Amniotic stem cell (primary cell): ENCODE data around the gene RADIL.

Source experiments
- DNase-seq: peaks from one replicate; lab custom pipeline; 2025; lab: John Stamatoyannopoulos, UW

The RADIL gene

DNA sequence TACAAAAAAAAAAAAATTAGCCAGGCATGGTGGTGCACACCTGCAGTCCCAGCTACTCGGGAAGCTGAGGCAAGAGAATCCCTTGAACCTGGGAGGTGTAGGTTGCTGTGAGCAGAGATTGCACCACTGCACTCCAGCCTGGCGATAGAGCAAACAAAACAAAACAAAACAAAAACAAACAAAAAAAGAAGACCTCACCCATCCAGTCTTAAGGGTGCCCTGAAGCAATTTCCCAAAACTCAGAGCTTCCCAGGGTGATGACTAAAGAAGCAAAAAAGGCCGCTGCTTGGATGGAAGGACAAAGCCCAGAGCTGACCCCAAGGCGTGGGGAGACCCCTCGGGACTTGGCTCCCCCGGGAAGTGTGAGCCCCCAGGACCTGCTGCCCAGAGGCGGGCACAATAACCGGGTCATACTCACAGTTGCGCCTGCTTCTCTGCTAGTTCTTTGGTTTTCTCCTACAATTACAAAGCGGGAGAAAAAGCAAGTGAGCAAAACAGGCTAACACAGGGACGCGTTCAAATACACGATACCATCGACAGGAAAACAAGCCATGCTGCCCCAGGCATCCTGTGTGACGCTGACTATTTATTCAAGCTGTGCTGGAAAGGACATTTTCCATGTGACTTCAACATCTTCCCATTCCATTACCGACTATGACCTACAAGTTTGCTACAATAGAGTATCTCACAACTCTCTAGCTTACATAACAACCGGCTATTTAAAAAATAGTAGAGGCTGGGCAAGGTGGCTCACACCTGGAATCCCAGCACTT, 51.6 kb downstream of the RADIL start:
- DNase-seq: no peak

DNA sequence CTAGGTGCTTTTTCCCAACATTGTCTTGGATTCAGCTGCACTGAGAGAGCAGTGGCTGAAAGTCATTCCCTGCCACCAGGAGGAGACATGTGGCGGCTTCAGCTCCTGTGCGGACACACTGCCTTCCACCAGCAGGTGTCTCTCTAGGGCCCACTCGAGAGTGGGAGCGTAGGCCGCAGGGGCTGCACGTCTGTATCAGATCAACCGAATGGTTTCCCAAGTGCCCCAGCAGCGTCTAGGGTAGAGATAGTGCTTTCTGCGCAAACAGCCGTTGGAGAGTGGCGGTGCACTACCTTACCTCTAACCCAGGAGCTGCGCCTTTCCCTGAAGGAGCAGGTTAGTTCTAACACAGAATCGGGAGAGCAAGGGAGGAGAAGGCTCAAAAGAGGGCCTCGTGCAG, 53.3 kb downstream of the RADIL start:
- DNase-seq: no peak

DNA sequence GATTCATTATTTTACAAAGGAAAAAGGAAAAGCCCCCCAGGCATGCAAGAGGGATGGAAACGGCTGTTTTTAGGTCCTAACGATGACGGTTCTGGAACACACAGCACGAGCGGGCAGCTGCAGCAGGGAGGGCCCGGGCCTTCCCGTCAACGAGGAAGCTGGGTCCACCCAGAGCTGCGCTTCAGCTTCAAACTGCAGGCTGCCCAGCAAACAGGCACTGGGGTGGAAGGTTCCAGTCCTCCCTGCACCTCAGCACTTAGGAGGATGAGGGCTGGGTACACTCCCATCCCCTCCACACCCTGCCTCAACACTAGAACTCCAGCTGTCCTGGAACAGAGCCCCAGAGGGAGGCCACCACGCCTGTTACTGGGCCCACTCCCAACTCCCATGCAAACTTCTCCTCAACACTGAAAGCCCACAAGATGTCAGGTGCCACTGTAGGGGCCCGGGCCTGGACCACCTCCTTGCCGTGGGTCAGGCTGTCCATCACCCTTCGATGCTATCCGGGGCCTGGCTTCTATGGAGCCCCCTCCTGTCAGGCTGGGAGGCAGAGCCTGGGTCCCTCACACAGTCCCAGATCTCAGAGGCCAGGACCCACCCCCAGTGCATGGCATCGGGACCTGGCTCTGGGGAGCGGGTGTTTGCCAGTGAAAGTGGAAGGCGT, 54.7 kb downstream of the RADIL start:
- no peak for DNase-seq

DNA sequence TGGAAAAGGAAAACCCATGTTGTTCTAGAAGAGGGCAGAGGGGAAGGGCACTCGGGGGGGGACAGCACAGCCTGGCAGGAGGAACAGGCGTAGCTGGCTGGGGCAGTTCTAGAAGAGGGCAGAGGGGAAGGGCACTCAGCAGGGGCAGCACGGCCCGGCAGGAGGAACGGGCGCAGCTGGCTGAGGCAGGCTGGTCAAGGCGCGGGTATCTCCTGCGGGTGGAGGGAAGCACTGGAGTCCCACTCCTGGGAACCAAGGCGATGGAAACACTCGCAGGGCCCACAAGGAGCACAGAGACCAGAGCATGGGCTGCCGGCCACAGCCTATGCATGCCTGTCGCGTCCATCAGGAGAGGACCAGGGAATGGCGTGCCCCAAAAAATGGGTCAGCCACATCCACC, 58.4 kb downstream of the RADIL start:
- no peak for DNase-seq

DNA sequence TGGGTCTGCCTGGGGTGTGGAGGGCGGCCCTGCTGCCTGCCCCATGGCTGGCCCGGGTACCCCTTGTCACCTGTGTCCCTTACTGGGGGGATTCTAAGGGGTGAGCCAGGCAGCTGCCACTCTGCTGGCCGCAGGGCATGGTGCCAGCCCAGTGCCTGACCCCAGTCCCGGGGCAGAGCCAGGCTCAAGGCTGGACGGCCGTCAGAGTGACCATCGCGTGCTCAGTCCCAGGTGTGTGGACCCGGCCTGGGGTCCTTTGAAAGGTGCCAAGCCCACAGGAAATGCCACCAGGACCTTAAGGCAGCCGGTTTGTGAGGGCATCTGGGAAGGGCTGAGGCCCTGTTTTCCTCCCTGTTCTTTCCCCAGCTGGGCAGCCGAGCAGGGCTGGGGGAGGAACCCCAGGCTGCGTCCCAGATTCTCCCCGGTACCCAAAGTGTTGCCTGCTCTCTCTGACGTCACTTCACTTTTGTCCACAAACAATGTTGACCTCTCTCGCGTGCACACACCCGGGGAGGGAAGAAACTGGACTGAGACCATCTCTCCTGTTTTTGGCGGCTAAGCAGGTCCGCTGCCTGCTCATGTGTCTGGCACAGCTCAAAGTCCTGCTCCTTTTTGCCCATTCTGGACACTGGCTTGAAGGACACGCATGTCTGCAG, 59.3 kb downstream of the RADIL start:
- DNase-seq: no peak

DNA sequence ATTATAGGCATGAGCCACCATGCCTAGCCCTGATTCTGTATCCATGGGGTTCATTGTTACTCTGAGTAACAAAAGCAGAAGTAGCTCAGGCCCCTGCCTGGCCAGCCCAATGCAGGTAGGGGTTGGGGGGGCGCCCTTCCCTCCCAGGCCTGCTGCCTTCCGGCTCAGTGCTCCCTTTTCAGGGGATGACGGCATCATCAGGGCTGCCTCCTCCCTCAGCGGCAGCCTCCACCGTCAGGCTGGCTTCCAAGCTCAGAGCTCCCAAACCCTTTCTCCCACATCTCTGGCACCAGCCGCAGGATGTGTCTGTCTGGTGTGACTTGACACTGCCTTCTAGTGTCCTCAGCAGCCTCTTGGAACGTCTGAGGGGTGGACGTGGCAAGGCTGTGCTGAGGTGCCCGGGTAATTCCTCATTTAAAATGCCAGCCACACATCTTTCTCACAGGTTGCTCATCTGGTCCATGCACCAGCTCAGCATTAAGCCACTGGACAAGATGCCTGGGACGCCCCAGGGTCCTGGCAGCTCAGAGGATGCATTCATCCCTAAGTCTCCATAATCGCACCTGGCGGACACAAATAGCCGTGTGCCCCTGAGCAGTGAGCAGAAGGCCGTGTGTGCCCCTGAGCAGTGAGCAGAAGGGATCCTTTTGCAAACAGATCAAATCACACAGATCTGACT, 59.9 kb downstream of the RADIL start:
- DNase-seq: no peak

DNA sequence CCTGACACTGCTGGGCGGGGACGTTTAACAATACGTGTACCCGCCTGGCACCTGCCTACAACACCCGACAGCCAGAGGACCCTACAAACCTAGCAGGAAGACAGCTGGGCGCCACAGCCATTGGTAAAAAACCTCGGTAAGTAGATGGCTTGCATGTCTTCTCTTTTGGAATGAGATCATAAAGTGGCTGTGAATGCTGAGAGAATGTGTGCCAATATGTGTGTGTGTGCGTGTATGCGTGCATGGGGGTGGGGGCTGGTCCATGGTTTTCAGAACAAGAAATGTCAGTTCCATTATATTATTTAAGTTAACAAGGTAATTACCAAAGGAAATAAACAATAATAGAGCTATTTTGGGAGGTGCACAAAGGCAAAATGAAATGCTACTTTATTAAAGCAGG, 60.8 kb downstream of the RADIL start:
- no peak for DNase-seq

DNA sequence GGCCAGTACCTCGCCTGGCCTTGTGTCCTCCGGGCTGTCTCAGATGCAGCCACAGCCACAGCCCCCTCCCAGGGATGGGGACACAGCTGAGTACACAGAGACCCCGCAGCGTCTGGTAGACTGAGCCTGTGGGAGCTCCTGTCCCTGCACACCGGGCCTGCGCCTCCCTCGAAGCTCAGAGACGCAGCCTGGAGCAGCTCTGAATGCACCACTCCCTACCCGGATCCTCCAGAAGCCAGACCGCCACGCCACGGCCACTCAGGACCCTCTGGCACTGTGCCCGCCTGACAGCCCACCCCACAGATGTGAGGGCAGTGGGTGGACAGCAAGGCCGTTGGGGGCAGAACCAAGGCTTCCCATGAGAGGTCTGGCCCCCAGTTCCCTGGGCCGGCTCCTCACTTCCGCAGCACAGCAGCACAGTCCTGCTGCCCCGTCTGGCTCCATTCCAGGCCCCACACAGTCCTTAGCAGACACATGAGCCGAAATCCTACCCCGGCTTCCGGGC, 62.5 kb downstream of the RADIL start:
- DNase-seq: no peak

DNA sequence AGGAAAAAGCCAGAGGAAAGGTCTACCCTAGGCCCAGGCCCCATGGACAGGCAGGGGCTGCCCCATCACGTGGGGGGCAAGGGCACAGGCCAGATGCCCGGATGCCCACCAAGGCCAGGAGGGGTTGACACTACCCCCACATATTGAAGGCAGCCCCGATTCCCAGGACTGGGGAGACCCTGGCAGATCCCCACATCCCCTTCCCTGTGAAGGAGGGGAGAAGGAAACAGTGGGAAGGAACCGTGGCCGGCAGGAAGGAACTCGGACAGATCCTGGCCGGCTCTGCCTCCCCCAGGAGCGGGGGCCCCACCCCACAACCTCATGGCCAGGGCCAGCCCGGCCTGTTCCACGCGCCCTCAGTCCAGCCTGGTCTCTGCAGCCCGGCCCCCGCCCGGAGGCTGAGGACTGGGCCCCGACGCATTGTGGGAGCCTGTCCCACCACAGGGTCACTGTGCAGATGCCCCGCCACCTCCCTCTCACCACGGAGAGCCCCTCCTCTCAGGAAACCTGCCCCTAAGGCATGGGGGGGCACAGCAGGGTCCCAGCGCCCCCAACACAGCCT, 63.0 kb downstream of the RADIL start:
- no peak for DNase-seq

DNA sequence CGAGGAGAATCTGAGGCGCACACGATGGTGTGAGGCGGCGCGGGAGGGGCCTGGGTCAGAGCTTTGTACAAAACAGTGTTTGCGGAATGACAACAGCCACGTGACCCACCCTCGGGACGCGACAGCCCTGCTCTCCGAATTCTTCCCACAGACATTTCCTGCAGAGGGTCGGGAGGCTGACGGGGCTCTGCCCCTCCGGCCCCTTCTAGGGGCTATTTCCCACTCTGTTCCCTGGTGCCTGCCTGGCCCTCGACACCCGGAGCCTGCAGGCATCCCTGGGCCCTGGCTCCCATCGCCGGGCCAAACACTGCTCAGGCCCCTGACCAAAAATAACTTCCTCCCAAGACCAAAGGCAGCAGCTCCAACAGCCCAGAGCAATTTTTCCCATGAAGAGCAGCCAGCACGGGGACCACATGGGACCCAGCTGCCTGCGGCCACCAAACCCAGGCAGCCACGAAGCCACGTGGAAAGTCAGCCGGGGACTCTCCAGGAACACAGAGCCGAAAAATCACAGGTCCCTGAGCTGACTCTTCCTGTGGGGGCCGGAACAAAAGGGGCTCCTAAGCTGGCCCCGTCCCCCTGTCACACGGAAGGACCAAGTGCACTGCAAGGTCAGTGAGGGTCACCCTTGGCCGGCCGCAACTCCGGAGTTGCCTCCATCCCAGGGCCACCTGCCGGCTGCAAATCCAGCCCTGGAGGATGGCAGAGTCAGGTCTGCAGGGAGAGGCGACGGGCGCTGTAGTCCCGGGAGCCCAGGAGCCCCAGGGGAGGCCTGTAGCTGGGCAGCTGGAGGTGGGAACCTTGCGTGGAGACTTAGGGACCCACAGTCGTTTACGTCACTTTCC, 63.7 kb downstream of the RADIL start:
- no peak for DNase-seq

DNA sequence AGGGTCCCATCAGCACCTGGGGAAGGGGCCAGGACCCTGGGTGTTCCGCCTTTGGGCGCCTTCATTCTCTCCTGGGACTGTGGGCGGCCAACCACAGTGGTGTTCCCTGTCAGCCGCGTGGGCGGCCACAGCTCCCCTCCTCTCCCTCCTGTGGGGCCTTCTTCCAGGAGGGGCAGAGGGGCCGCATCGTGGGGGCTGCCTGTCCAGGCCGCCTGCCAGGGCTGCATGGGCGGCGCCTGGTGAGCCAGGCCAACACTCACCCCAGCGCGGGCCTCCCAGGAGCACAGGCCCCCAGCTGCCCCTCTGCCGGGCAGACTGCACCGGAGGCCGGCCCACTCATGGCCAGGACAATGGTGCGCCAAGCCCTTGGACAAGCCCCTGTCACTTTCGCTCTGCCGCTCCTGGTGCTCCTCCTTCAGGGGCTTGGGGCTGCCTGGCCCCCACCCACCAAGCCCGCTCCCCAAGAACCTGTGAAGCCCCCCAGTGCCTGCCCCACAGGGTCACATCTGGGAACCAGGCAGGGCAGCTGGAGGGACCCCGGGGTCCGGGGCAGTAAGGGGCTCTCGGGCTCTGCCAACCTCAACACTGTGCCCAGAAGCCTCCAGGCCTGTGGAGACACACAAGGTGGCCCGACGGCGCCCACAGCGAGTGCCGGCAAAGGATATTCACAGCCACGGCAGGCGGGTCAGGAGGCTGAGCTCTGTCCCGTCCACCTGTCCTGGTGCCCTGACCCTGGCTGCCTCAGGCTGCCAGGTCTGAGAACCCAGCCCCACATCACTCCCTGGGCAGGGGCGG, 65.3 kb downstream of the RADIL start:
- no peak for DNase-seq

DNA sequence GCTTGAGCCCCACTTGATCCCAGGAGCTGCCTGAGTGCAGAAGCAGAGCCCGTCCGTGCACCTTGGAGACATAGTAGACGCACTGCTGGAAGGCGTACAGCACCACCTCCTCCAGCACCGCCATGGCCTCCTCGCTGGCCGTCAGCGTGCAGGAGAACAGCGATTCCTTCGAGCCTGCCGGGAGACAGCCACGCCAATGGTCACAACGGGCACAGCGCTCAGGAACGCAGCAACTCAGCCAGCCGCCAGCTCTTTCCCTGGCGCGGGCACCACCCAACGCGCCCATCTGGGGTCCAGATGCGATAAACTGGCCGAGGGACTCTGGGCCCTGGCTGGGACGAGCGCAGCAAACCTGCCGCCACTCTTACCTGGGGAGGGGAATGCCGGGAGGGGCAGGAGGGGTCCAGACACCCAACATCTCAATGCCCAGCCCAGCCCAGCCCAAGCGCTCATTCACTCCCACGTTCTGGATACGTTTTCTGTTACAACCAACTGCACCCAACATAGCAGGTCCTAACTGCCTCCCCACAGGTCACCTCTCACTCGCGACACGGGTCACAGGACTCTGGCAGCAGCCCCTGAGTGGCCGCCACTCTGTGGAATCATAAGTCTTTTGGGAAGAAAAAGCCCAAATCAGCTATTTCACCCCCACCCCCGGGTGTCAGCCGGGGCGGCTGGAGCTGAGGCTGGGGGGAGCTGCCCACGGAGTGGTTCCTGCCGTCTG, 66.2 kb downstream of the RADIL start:
- no peak for DNase-seq

DNA sequence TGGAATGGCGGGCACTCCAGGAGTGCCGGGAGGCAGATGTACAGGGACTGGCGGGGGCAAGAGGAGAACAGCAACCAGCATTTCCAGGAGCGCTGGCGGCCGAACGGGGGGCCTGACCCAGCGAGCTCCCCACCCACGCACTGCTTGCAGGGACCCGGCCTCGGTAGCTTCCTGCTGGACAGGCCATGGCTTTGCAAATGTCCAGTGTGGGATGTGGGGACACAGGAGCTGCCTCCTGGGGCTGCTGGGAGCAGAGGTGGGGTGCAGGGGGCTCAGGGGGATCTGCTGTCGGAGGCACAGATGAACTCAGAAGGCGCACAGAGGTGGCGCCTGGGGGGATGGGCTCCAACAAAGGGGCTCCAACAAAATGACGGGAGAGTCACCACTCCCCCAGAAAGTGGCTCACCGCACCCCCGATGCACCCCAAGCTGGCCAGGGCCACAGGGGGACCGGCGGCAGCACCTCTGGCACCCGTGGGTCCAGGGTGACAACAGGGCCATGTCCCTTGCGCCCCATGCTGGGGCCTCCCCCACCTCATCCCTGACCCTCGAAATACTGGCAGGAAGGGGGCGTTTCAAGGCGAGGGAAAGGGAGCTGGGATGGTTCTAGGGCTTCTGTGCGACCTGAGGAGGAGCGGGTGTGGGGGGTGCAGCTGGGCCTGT, 67.0 kb downstream of the RADIL start:
- no peak for DNase-seq

DNA sequence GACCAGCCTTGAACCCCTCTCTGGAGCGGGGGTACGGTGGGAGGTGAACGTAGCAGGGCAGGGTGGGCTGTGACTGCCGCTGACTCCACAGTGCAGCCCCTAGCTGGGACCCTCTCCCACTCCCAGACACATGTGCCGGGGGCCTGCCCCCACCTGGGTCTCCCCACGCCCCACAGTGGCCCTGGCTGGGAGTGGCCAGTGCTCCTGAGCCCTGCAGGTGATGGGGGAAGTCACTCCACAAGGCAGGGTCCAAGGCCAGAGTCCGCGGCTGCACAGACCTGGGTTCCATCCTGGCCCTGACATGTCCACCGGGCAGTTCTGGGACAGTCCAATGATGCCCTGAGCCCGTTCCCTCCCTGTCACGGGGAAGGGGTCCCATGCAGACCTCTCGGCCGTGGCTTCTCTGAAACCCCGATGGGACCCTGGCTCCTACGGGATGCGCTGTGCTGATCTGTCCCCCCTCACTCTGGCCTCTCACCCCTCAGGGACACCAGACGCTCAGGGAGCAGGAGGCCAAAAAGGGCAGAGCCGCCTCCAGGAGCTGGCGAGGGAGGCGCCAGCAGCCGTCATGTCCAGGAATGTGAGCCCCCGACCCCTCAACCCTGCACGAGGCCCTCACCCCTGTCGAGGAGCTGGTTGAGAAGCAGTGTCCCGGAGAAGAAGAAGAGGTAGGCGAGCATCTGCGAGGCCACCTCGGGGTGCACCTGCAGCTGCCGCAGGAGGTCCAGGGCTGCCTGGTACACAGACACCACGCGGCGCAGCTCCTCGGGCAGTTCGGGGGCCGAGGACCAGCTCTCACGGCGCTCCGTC, 67.7 kb downstream of the RADIL start:
- no peak for DNase-seq

DNA sequence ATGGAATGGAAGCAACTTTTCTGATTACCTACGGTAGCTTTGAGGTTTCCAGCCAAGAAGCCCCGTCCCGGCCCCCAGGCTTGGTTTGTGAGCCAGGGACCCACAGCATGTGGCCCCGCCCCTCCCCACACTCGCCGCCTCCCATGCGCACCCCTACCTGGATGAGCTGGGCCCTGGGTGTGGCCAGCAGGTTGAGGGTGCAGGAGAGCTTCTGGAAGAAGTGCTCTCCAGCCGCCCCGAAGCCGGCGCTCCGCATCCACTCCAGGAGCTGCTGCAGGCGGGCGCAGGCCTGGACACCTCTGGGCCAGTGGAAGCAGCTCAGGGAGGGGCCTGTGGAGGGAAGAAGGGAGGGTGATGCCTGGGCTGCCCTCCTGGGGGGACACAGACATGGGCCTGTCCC, 68.4 kb downstream of the RADIL start:
- DNase-seq: no peak

DNA sequence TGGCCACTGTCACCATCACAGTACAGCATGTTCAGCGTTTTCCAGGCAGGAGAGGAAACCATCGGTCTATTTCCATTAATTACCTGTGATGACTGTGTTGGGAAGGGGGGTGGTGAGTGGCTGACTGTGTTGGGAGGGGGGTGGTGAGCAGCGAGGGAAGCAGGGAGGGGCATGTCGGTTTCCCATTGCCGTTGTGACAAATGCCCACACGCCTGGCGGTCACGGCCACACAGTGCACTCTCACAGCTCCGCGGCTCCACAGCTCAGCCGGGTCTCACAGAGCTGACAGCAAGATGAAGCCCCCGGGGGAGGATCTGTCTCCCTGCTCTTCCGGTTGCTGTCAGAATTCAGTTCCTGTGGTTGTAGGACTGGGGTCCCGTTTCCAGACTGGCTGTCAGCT, 69.1 kb downstream of the RADIL start:
- no peak for DNase-seq

DNA sequence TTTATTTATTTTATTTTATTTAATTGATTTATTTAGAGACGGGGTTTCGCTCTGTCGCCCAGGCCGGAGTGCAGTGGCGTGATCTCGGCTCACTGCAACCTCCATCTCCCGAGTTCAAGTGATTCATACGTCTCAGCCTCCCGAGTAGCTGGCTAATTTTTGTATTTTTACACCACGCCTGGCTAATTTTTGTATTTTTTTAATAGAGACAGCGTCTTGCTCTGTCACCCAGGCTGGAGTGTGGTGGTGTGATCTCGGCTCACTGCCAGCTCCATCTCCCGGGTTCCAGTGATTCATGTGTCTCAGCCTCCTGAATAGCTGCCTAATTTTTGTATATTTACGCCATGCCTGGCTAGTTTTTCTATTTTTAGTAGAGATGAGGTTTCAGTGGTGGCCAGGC, 73.8 kb downstream of the RADIL start:
- DNase-seq: no peak

DNA sequence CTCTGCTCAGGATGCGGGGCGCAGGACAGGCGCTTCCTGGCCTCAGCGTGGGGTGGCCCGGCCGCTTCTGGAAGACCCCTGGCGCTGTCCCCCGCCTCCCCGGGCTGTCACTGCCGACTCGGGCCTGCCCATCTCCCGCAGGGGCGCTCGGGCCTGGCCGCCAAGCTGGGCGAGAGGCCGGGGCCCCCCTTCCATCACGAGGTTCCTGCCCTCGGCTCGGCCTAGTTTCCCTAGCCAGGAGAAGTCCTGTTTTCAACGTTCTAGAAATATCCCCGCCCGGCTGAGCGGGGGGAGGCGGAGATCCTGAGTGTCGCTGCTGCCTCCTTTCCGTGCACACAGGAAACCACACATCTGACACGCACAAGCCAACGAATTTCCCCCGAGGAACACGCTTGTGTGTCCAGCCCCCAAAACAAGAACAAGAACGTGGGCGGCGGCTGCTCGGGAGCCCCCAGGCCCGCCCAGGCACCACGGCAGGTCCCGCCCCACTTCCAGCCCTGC, 74.4 kb downstream of the RADIL start:
- no peak for DNase-seq
